SK-N-SH treated with all-trans-retinoic acid at 6 μM for 48 hours (cell line): ENCODE data around the gene C14orf119.

Source experiments
- ATAC-seq: fragments of 200-7000 bp; cut with Tn5 transposase; 3 replicates; pipeline ENCODE4 v1.9.1; 2020; ENCODE audit warnings: mild to moderate bottlenecking, moderate library complexity
- ARNTL ChIP-seq: fragments of 450-650 bp; formaldehyde crosslinking; IDR thresholded peaks from 2 replicates; pipeline ENCODE4 v1.5.0; 2020; ENCODE audit warnings: low read depth, mild to moderate bottlenecking, moderate library complexity, borderline replicate concordance
- BACH2 ChIP-seq: fragments of 250-450 bp; sonication (Bioruptor Pico); IDR thresholded peaks from 2 replicates; pipeline ENCODE4 v1.9.0; 2021; ENCODE audit warnings: mild to moderate bottlenecking, borderline replicate concordance
- CSRNP3 ChIP-seq: fragments of 250-450 bp; sonication (Bioruptor Pico); IDR thresholded peaks from 2 replicates; pipeline ENCODE4 v1.5.1; 2021; ENCODE audit warnings: mild to moderate bottlenecking, moderate library complexity
- ESRRG ChIP-seq: fragments of 250-450 bp; sonication (Bioruptor Pico); IDR thresholded peaks from 2 replicates; pipeline ENCODE4 v1.6.1; 2021; ENCODE audit warnings: mild to moderate bottlenecking
- GLIS3 ChIP-seq: fragments of 250-450 bp; sonication (Bioruptor Pico); IDR thresholded peaks from 2 replicates; pipeline ENCODE4 v1.5.0; 2020; ENCODE audit warnings: mild to moderate bottlenecking, moderate library complexity
- ISL1 ChIP-seq: fragments of 250-450 bp; sonication (Bioruptor Pico); IDR thresholded peaks from 2 replicates; pipeline ENCODE4 v2.1.2; 2022; ENCODE audit warnings: mild to moderate bottlenecking, moderate library complexity
- OSR1 ChIP-seq: fragments of 250-450 bp; sonication (Bioruptor Pico); IDR thresholded peaks from 2 replicates; pipeline ENCODE4 v1.8.0; 2022; ENCODE audit warnings: moderate library complexity, mild to moderate bottlenecking, inconsistent platforms
- PATZ1 ChIP-seq: fragments of 250-450 bp; sonication (Bioruptor Pico); IDR thresholded peaks from 2 replicates; pipeline ENCODE4 v1.8.0; 2020; ENCODE audit warnings: mild to moderate bottlenecking, moderate library complexity, borderline replicate concordance
- PPARA ChIP-seq: fragments of 250-450 bp; sonication (Bioruptor Pico); IDR thresholded peaks from 2 replicates; pipeline ENCODE4 v1.5.0; 2020; ENCODE audit warnings: mild to moderate bottlenecking, borderline replicate concordance
- RARB ChIP-seq: fragments of 250-450 bp; sonication (Bioruptor Pico); IDR thresholded peaks from 2 replicates; pipeline ENCODE4 v1.8.0; 2021; ENCODE audit warnings: mild to moderate bottlenecking, moderate library complexity
- SNAI2 ChIP-seq: fragments of 250-450 bp; sonication (Bioruptor Pico); IDR thresholded peaks from 2 replicates; pipeline ENCODE4 v1.5.0; 2020; ENCODE audit warnings: mild to moderate bottlenecking, moderate library complexity
- TCF4 ChIP-seq: fragments of 250-450 bp; sonication (Bioruptor Pico); IDR thresholded peaks from 2 replicates; pipeline ENCODE4 v1.8.0; 2021; ENCODE audit warnings: mild to moderate bottlenecking, moderate library complexity, borderline replicate concordance
- TOX ChIP-seq: fragments of 250-450 bp; sonication (Bioruptor Pico); IDR thresholded peaks from 2 replicates; pipeline ENCODE4 v1.8.0; 2021; ENCODE audit warnings: mild to moderate bottlenecking, moderate library complexity, borderline replicate concordance
- ZC3H10 ChIP-seq: fragments of 250-450 bp; sonication (Bioruptor Pico); IDR thresholded peaks from 2 replicates; pipeline ENCODE4 v1.5.1; 2021; ENCODE audit warnings: mild to moderate bottlenecking, moderate library complexity
- ZFP3 ChIP-seq: fragments of 250-450 bp; sonication (Bioruptor Pico); IDR thresholded peaks from 2 replicates; pipeline ENCODE4 v1.5.0; 2020; ENCODE audit warnings: mild to moderate bottlenecking, moderate library complexity
- ZFP30 ChIP-seq: fragments of 450-650 bp; formaldehyde crosslinking; IDR thresholded peaks from 2 replicates; pipeline ENCODE4 v1.5.0; 2022; ENCODE audit warnings: mild to moderate bottlenecking, moderate library complexity
- ZNF565 ChIP-seq: fragments of 450-650 bp; formaldehyde crosslinking; conservative IDR thresholded peaks from 2 replicates; pipeline ENCODE4 v1.5.0; 2020; ENCODE audit warnings: low read depth, mild to moderate bottlenecking, moderate library complexity
- ZNF8 ChIP-seq: fragments of 450-650 bp; formaldehyde crosslinking; IDR thresholded peaks from 2 replicates; pipeline ENCODE4 v1.5.0; 2020; ENCODE audit warnings: mild to moderate bottlenecking, moderate library complexity
- TF ChIP-seq, protein P1 (sequence below): fragments of 250-450 bp; sonication (Bioruptor Pico); IDR thresholded peaks from 2 replicates; pipeline ENCODE4 v1.5.1; 2020; ENCODE audit warnings: low read depth, mild to moderate bottlenecking, moderate library complexity
- TF ChIP-seq, protein P2 (sequence below): fragments of 250-450 bp; sonication (Bioruptor Pico); IDR thresholded peaks from 2 replicates; pipeline ENCODE4 v1.8.0; 2021; ENCODE audit warnings: low read depth, mild to moderate bottlenecking, moderate library complexity, borderline replicate concordance
- TF ChIP-seq, protein P3 (sequence below): fragments of 250-450 bp; sonication (Bioruptor Pico); IDR thresholded peaks from 2 replicates; pipeline ENCODE4 v1.5.0; 2020; ENCODE audit warnings: mild to moderate bottlenecking, moderate library complexity

C14orf119 gene

GRCh38 chr14:23049011-23049410 lies 46.3 kb upstream of the C14orf119 start:
- no peak for ATAC-seq
- TF ChIP-seq ISL1 (CRISPR knock-in tag) (no peak), PATZ1 (CRISPR knock-in tag) (no peak), ARNTL (CRISPR knock-in tag) (no peak), ZNF8 (no peak)
- TF ChIP-seq, protein P1, sequence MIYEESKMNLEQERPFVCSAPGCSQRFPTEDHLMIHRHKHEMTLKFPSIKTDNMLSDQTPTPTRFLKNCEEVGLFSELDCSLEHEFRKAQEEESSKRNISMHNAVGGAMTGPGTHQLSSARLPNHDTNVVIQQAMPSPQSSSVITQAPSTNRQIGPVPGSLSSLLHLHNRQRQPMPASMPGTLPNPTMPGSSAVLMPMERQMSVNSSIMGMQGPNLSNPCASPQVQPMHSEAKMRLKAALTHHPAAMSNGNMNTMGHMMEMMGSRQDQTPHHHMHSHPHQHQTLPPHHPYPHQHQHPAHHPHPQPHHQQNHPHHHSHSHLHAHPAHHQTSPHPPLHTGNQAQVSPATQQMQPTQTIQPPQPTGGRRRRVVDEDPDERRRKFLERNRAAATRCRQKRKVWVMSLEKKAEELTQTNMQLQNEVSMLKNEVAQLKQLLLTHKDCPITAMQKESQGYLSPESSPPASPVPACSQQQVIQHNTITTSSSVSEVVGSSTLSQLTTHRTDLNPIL (CRISPR knock-in tag) = no peak

GRCh38 chr14:23051141-23052057 lies 43.9 kb upstream of the C14orf119 start:
- ATAC-seq = no peak
- TF ChIP-seq TOX (CRISPR knock-in tag) = no peak
- no peak for TF ChIP-seq ZFP30 (CRISPR knock-in tag)
- TF ChIP-seq BACH2 (CRISPR knock-in tag) = no peak
- no peak for TF ChIP-seq OSR1 (CRISPR knock-in tag)
- TF ChIP-seq, protein P1 (CRISPR knock-in tag) = no peak
- TF ChIP-seq, protein P2, sequence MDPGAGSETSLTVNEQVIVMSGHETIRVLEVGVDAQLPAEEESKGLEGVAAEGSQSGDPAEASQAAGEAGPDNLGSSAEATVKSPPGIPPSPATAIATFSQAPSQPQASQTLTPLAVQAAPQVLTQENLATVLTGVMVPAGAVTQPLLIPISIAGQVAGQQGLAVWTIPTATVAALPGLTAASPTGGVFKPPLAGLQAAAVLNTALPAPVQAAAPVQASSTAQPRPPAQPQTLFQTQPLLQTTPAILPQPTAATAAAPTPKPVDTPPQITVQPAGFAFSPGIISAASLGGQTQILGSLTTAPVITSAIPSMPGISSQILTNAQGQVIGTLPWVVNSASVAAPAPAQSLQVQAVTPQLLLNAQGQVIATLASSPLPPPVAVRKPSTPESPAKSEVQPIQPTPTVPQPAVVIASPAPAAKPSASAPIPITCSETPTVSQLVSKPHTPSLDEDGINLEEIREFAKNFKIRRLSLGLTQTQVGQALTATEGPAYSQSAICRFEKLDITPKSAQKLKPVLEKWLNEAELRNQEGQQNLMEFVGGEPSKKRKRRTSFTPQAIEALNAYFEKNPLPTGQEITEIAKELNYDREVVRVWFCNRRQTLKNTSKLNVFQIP (CRISPR knock-in tag) = no peak
- no peak for TF ChIP-seq ESRRG (CRISPR knock-in tag)
- no peak for TF ChIP-seq ZC3H10 (CRISPR knock-in tag)
- TF ChIP-seq CSRNP3 (CRISPR knock-in tag) = no peak
- TF ChIP-seq SNAI2 (CRISPR knock-in tag) = no peak
- no peak for TF ChIP-seq PATZ1 (CRISPR knock-in tag)

DNA sequence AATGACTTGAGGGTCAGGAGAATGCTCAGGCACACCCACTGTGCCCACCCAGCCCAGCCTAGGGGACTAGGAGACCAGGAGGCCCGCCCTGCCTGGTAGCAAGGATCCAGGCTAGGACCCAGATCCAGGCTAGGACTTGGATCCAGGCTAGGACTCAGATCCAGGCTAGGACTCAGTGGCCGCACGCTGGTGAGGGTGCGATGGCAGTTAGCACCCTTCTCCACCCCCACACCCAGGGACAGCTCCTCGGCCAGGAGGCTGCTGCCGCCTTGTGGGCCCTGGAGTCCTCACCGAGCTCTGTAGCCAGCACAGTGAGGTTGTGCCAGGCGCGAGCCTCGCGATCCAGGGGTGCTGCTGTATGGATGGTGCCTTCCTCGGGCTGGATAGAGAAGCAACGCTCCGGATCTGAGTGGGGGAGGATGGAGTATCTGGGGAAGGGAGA lies 43.1 kb upstream of the C14orf119 start:
- no peak for ATAC-seq
- TF ChIP-seq ZC3H10 (CRISPR knock-in tag) (no peak), OSR1 (CRISPR knock-in tag) (no peak), ZFP3 (no peak), TCF4 (CRISPR knock-in tag) (no peak), GLIS3 (CRISPR knock-in tag) (no peak), ZNF8 (no peak), ISL1 (CRISPR knock-in tag) (no peak), ESRRG (CRISPR knock-in tag) (no peak), PATZ1 (CRISPR knock-in tag) (no peak), PPARA (CRISPR knock-in tag) (no peak), ZNF565 (no peak), ARNTL (CRISPR knock-in tag) (no peak), TOX (CRISPR knock-in tag) (no peak), RARB (no peak)
- TF ChIP-seq, protein P3, sequence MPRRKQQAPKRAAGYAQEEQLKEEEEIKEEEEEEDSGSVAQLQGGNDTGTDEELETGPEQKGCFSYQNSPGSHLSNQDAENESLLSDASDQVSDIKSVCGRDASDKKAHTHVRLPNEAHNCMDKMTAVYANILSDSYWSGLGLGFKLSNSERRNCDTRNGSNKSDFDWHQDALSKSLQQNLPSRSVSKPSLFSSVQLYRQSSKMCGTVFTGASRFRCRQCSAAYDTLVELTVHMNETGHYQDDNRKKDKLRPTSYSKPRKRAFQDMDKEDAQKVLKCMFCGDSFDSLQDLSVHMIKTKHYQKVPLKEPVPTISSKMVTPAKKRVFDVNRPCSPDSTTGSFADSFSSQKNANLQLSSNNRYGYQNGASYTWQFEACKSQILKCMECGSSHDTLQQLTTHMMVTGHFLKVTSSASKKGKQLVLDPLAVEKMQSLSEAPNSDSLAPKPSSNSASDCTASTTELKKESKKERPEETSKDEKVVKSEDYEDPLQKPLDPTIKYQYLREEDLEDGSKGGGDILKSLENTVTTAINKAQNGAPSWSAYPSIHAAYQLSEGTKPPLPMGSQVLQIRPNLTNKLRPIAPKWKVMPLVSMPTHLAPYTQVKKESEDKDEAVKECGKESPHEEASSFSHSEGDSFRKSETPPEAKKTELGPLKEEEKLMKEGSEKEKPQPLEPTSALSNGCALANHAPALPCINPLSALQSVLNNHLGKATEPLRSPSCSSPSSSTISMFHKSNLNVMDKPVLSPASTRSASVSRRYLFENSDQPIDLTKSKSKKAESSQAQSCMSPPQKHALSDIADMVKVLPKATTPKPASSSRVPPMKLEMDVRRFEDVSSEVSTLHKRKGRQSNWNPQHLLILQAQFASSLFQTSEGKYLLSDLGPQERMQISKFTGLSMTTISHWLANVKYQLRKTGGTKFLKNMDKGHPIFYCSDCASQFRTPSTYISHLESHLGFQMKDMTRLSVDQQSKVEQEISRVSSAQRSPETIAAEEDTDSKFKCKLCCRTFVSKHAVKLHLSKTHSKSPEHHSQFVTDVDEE (CRISPR knock-in tag) = no peak
